ENCODE data around the gene CPAMD8.

DNA sequence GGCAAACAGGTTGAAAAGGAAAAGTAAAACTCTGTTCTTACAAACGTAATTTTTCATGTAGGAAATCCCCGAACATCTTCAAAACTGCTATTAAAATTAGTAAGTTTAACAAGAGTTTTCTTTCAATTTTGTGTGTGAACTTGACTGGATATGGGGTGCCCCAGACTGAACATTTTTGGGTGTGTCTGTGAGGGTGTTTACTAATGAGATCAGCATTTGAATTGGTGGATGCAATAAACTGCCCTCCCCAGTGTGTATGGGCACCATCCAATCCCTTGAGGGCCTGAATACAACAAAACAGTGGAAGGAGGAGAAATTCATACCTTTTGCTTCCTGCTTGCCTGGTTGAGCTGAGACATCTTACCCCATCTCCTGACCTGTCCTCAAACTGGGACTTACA lies 36.8 kb upstream of the CPAMD8 start:
- TF ChIP-seq, protein P1, sequence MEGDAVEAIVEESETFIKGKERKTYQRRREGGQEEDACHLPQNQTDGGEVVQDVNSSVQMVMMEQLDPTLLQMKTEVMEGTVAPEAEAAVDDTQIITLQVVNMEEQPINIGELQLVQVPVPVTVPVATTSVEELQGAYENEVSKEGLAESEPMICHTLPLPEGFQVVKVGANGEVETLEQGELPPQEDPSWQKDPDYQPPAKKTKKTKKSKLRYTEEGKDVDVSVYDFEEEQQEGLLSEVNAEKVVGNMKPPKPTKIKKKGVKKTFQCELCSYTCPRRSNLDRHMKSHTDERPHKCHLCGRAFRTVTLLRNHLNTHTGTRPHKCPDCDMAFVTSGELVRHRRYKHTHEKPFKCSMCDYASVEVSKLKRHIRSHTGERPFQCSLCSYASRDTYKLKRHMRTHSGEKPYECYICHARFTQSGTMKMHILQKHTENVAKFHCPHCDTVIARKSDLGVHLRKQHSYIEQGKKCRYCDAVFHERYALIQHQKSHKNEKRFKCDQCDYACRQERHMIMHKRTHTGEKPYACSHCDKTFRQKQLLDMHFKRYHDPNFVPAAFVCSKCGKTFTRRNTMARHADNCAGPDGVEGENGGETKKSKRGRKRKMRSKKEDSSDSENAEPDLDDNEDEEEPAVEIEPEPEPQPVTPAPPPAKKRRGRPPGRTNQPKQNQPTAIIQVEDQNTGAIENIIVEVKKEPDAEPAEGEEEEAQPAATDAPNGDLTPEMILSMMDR (IDR thresholded peaks at IDR 0.05; ENCODE audit: poor library complexity): no peak
- no peak for TF ChIP-seq EZH2 (IDR thresholded peaks at IDR 0.05; ENCODE audit: borderline replicate concordance)
